Measurements from ENCODE around the gene GRM4.

The GRM4 gene

GRCh38 chr6:34157851-34158250, 12.0 kb upstream of the GRM4 start:
- no peak for DNase-seq

- DNase-seq: no peak
Observed at GRCh38 chr6:34157236-34157830, 11.4 kb upstream of the GRM4 start.

- DNase-seq: no peak
Observed at GRCh38 chr6:34155471-34156300, 9.8 kb upstream of the GRM4 start.

- peak in 26 of 56 donors; percentile 6 to 70 (median 24) for DNase-seq
Observed at GRCh38 chr6:34154668-34155447, 9.0 kb upstream of the GRM4 start.

- no peak for DNase-seq
Observed at GRCh38 chr6:34152806-34153520, 7.1 kb upstream of the GRM4 start.

- no peak for DNase-seq
Observed at GRCh38 chr6:34152042-34152524, 6.2 kb upstream of the GRM4 start.

GRCh38 chr6:34151321-34152041, 5.6 kb upstream of the GRM4 start:
- no peak for DNase-seq

GRCh38 chr6:34150766-34151165, 4.9 kb upstream of the GRM4 start:
- no peak for DNase-seq

- DNase-seq: no peak
Observed at GRCh38 chr6:34149831-34150400, 4.0 kb upstream of the GRM4 start.

- no peak for DNase-seq
Observed at GRCh38 chr6:34149452-34149810, 3.5 kb upstream of the GRM4 start.

- DNase-seq: no peak
Observed at GRCh38 chr6:34148631-34149451, 3.0 kb upstream of the GRM4 start.

- DNase-seq: no peak
Observed at GRCh38 chr6:34147906-34148630, 2.2 kb upstream of the GRM4 start.

- no peak for DNase-seq
Observed at GRCh38 chr6:34146801-34147592, 1.1 kb upstream of the GRM4 start.

GRCh38 chr6:34145161-34146020, 496 bp downstream of the GRM4 start:
- DNase-seq: peak in 13 of 56 donors; percentile 4 to 34 (median 18)

- DNase-seq: no peak
Observed at GRCh38 chr6:34144581-34145160, 1.2 kb downstream of the GRM4 start.

- peak in 4 of 56 donors; percentile 12 to 33 (median 22) for DNase-seq
Observed at GRCh38 chr6:34143884-34144580, 1.9 kb downstream of the GRM4 start.
